H1 (cell line): ENCODE measurements around the gene COL21A1. TPM values are rescaled to one million over a fixed set of nuclear protein-coding genes. Genes with fewer than 3 reads are reported as not detected.

Experiments
- CTCF ChIA-PET: fragments of 300-600 bp; sonication (Branson Sonifier 250); formaldehyde crosslinking; loops from one replicate; lab custom pipeline; 2021; ENCODE audit not compliant: partially characterized antibody; lab: Charles Lee
- POLR2A ChIA-PET: fragments of 300-600 bp; sonication (Branson Sonifier 250); formaldehyde crosslinking; loops from one replicate; lab custom pipeline; 2021; ENCODE audit warnings: inconsistent platforms; ENCODE audit not compliant: partially characterized antibody; lab: Charles Lee
- DNase-seq, 2 experiments: peaks; one replicate each; pipeline versions ENCODE4 v3.0.0 to v3.0.0-alpha.2; 2010 to 2022; ENCODE audit warnings: low spot score in 2 of 2, low read depth in 1 of 2, mixed read lengths in 1 of 2
- FAIRE-seq: peaks from 2 replicates; lab custom pipeline; 2011; peaks lifted over from hg19 to GRCh38; lab: Jason Lieb, UNC
- H2AFZ ChIP-seq: 2 replicates; pipeline ENCODE4 v1.8.1; 2012; ENCODE audit warnings: low read length, inconsistent platforms
- H2AK5ac ChIP-seq: 2 replicates; pipeline ENCODE4 v1.6.1; 2013; ENCODE audit warnings: low read depth, low read length
- H2BK120ac ChIP-seq: replicated peaks from 2 replicates; pipeline ENCODE3; 2013; ENCODE audit warnings: low read depth, low read length, inconsistent platforms
- H2BK12ac ChIP-seq: 2 replicates; pipeline ENCODE4 v1.6.1; 2013; ENCODE audit warnings: low read depth, low read length
- H2BK15ac ChIP-seq: 2 replicates; pipeline ENCODE4 v1.6.1; 2013; ENCODE audit warnings: low read length
- H2BK20ac ChIP-seq: 2 replicates; pipeline ENCODE4 v1.6.1; 2013; ENCODE audit warnings: low read length
- H2BK5ac ChIP-seq: 2 replicates; pipeline ENCODE4 v1.6.1; 2013; ENCODE audit warnings: low read depth, low read length
- H3K14ac ChIP-seq: 2 replicates; pipeline ENCODE4 v1.6.1; 2013; ENCODE audit warnings: inconsistent platforms; ENCODE audit not compliant: insufficient read length
- H3K18ac ChIP-seq: 2 replicates; pipeline ENCODE4 v1.6.1; 2013; ENCODE audit warnings: low read length; ENCODE audit errors: extremely low read depth
- H3K23ac ChIP-seq: 2 replicates; pipeline ENCODE4 v1.6.1; 2013; ENCODE audit warnings: inconsistent platforms; ENCODE audit not compliant: insufficient read length
- H3K23me2 ChIP-seq: 2 replicates; pipeline ENCODE4 v1.6.1; 2013; ENCODE audit warnings: low read depth, low read length
- H3K27ac ChIP-seq: 2 replicates; pipeline ENCODE4 v1.6.1; 2011; ENCODE audit warnings: low read depth, low read length, inconsistent platforms
- H3K27me3 ChIP-seq, 4 experiments: replicated peaks in 1 of 4; 1 replicate in 1 of 4; 2 replicates in 3 of 4; pipeline versions ENCODE4 v1.6.1 to v1.8.1; 2011 to 2013; ENCODE audit warnings: low read length in 3 of 4, mild to moderate bottlenecking in 3 of 4, inconsistent platforms in 2 of 4, mixed read lengths in 2 of 4, moderate library complexity in 1 of 4; ENCODE audit not compliant: control insufficient read depth in 3 of 4, insufficient read depth in 3 of 4; ENCODE audit errors: extremely low read depth in 1 of 4
- H3K36me3 ChIP-seq, 4 experiments: 2 replicates each; pipeline versions ENCODE4 v1.6.1 to v1.8.1; 2011 to 2013; ENCODE audit warnings: mild to moderate bottlenecking in 4 of 4, low read length in 3 of 4, moderate library complexity in 2 of 4, control low read depth in 1 of 4, inconsistent platforms in 1 of 4; ENCODE audit not compliant: insufficient read depth in 4 of 4, control insufficient read depth in 2 of 4
- H3K4ac ChIP-seq: replicated peaks from 2 replicates; pipeline ENCODE3; 2013; ENCODE audit warnings: low read length, low read depth, mixed read lengths, inconsistent platforms; ENCODE audit not compliant: insufficient read length
- H3K4me1 ChIP-seq, 4 experiments: replicated peaks in 1 of 4; 1 replicate in 1 of 4; 2 replicates in 3 of 4; pipeline versions ENCODE4 v1.6.1 to v1.8.1; 2011 to 2013; ENCODE audit warnings: low read length in 3 of 4, inconsistent platforms in 2 of 4, mixed read lengths in 1 of 4; ENCODE audit not compliant: insufficient read depth in 4 of 4, control insufficient read depth in 3 of 4
- H3K4me2 ChIP-seq, 2 experiments: 2 replicates each; pipeline versions ENCODE4 v1.6.1 to v1.8.1; 2011 to 2013; ENCODE audit warnings: low read depth in 2 of 2, low read length in 2 of 2, control low read depth in 1 of 2, inconsistent platforms in 1 of 2, mild to moderate bottlenecking in 1 of 2; ENCODE audit not compliant: insufficient read depth in 1 of 2
- H3K4me3 ChIP-seq, 4 experiments: fragments of 200-600, 300-600 bp in 1 of 4; sonication (generic), shearing (Covaris generic), sonication (Bioruptor Twin) in 1 of 4; 2 replicates each; pipeline versions ENCODE4 v1.5.1 to v1.8.1; 2011 to 2016; ENCODE audit warnings: low read length in 4 of 4, low read depth in 3 of 4, control low read depth in 2 of 4, inconsistent platforms in 2 of 4, mild to moderate bottlenecking in 2 of 4, mixed read lengths in 1 of 4, moderate library complexity in 1 of 4; ENCODE audit not compliant: insufficient read depth in 2 of 4; ENCODE audit errors: extremely low read depth in 1 of 4
- H3K56ac ChIP-seq: replicated peaks from 2 replicates; pipeline ENCODE3; 2013; ENCODE audit warnings: low read depth, mild to moderate bottlenecking, mixed read lengths, low read length, inconsistent platforms; ENCODE audit not compliant: insufficient read length
- H3K79me1 ChIP-seq: 2 replicates; pipeline ENCODE4 v1.6.1; 2013; ENCODE audit warnings: low read depth, low read length, control low read depth
- H3K79me2 ChIP-seq, 2 experiments: 2 replicates each; pipeline versions ENCODE4 v1.6.1 to v1.8.1; 2012 to 2013; ENCODE audit warnings: low read length in 2 of 2, mild to moderate bottlenecking in 2 of 2, inconsistent platforms in 1 of 2; ENCODE audit not compliant: insufficient read depth in 2 of 2, control insufficient read depth in 1 of 2
- H3K9ac ChIP-seq, 4 experiments: replicated peaks in 1 of 4; 1 replicate in 1 of 4; 2 replicates in 3 of 4; pipeline versions ENCODE4 v1.6.1 to v1.8.1; 2011 to 2013; ENCODE audit warnings: low read depth in 3 of 4, low read length in 3 of 4, control low read depth in 2 of 4, mild to moderate bottlenecking in 2 of 4, moderate library complexity in 2 of 4, inconsistent platforms in 1 of 4; ENCODE audit errors: extremely low read depth in 1 of 4
- H3K9me3 ChIP-seq, 2 experiments: 2 replicates each; pipeline versions ENCODE4 v1.6.1 to v1.8.1; 2012 to 2013; ENCODE audit warnings: mild to moderate bottlenecking in 2 of 2, moderate library complexity in 2 of 2, control low read depth in 1 of 2, inconsistent platforms in 1 of 2, low read depth in 1 of 2, low read length in 1 of 2, mixed read lengths in 1 of 2; ENCODE audit not compliant: insufficient read depth in 2 of 2
- H4K20me1 ChIP-seq, 2 experiments: replicated peaks in 1 of 2; 2 replicates each; pipeline versions ENCODE3 to v1.8.1; 2011 to 2013; ENCODE audit warnings: inconsistent platforms in 2 of 2, low read length in 2 of 2, mild to moderate bottlenecking in 1 of 2; ENCODE audit not compliant: insufficient read depth in 2 of 2, control insufficient read depth in 1 of 2
- H4K5ac ChIP-seq: 2 replicates; pipeline ENCODE4 v1.6.1; 2013; ENCODE audit warnings: low read length, low read depth, mixed read lengths, inconsistent platforms; ENCODE audit not compliant: insufficient read length
- H4K8ac ChIP-seq: 2 replicates; pipeline ENCODE4 v1.8.0; 2013; ENCODE audit warnings: mild to moderate bottlenecking, moderate library complexity, low read length, inconsistent platforms; ENCODE audit not compliant: insufficient read depth; ENCODE audit errors: extremely low read depth
- H4K91ac ChIP-seq: replicated peaks from 2 replicates; pipeline ENCODE3; 2013; ENCODE audit warnings: low read length, mixed read lengths, inconsistent platforms; ENCODE audit not compliant: insufficient read length
- EZH2 ChIP-seq: fragments of 200-600 bp; sonication (generic); IDR thresholded peaks from 2 replicates; pipeline ENCODE4 v1.7.1; 2012; ENCODE audit warnings: low read depth, mild to moderate bottlenecking, moderate library complexity, low read length, inconsistent platforms; ENCODE audit not compliant: severe bottlenecking
- WGBS, 2 experiments: shearing (Covaris generic) in 1 of 2; methylation state at CpG; one replicate each; pipeline versions ENCODE4 v1.1.6 to v1.1.7; 2013 to 2015; ENCODE audit warnings: low lambda C conversion rate in 2 of 2, mixed read lengths in 2 of 2, inconsistent platforms in 1 of 2, low coverage in 1 of 2, missing lambda C conversion rate in 1 of 2; ENCODE audit not compliant: insufficient replicate concordance in 2 of 2, insufficient coverage in 1 of 2, insufficient read length in 1 of 2; ENCODE audit errors: extremely low coverage in 1 of 2, missing lambda C conversion rate in 1 of 2; 5-methylcytosine and 5-hydroxymethylcytosine counted together
- polyA plus RNA-seq, 7 experiments: library from polyadenylated mRNA; depleted of rRNA in 3 of 7; stranded (reverse) in 5 of 7; unstranded in 2 of 7; fragments of >200 nt in 5 of 7; fragments of 200-250 nt in 2 of 7; gene quantifications; 1 replicate in 5 of 7; 2 replicates in 1 of 7; 4 replicates in 1 of 7; pipeline versions ENCODE4 v1.2.1 to v1.2.3, GENCODE V29; 2011 to 2013; ENCODE audit warnings: missing spikeins in 2 of 7, mixed read lengths in 2 of 7
- total RNA-seq: library from RNA; stranded (reverse); fragmentation: NEBNext Ultra II Directional; extraction: Animal tissue kit (Norgen Biotek cat#: 25700); gene quantifications from 2 replicates; pipeline ENCODE4 v1.2.1, GENCODE V29; 2021

COL21A1 gene
- total and polyA plus RNA-seq, 2 of the 8 experiments (the other 6 are each of a cell fraction or from before 2014, with no cell fraction given): 1.6 to 3.4 TPM

GRCh38 chr6:56169366-56169765 lies 78.0 kb downstream of the COL21A1 start:
- no peak overlapping the region for H4K91ac ChIP-seq
- H4K5ac ChIP-seq: no peak overlapping the region
- POLR2A ChIA-PET: no interaction called here
- H3K23me2 ChIP-seq: no peaks in the 10 kb centered on the region
- no peak overlapping the region for H3K4me2 ChIP-seq
- H3K14ac ChIP-seq: no peak overlapping the region
- H2AFZ ChIP-seq: no peak overlapping the region
- H2BK5ac ChIP-seq: no peak overlapping the region
- CTCF ChIA-PET: no interaction called here
- FAIRE-seq: no peak
- H3K18ac ChIP-seq: no peak overlapping the region
- no peak for DNase-seq
- H3K36me3 ChIP-seq: no peaks in the 10 kb centered on the region
- H3K4me1 ChIP-seq: no peaks in the 10 kb centered on the region
- no peaks in the 10 kb centered on the region for H3K79me2 ChIP-seq
- 92% methylated on average over 1 of the region's 1 CpG; no CpG with 5 or more reads in 1 of the 2 experiments for WGBS, 2 experiments
- no peak overlapping the region for H2AK5ac ChIP-seq
- no peak overlapping the region for H3K4ac ChIP-seq
- H3K9ac ChIP-seq: no peak overlapping the region
- H3K23ac ChIP-seq: no peak overlapping the region
- H3K27me3 ChIP-seq: no peaks in the 10 kb centered on the region
- no peaks in the 10 kb centered on the region for H3K79me1 ChIP-seq
- H2BK120ac ChIP-seq: no peak overlapping the region
- H4K20me1 ChIP-seq: no peaks in the 10 kb centered on the region
- H4K8ac ChIP-seq: no peak overlapping the region
- H2BK20ac ChIP-seq: no peak overlapping the region
- H3K9me3 ChIP-seq: peaks cover 5 to 12% of the 10 kb centered on the region in 2 experiments; a peak in 2 of 4 replicates
- no peak overlapping the region for H3K4me3 ChIP-seq
- H2BK15ac ChIP-seq: no peak overlapping the region
- H2BK12ac ChIP-seq: no peak overlapping the region
- H3K56ac ChIP-seq: no peak overlapping the region
- no peak for TF ChIP-seq EZH2
- H3K27ac ChIP-seq: no peak overlapping the region
